AG04450 (cell line): Measurements from ENCODE around the gene POU4F2. TPM values are rescaled to one million over a fixed set of nuclear protein-coding genes. Genes with fewer than 3 reads are reported as not detected.

Experiments used
- CTCF ChIA-PET: fragments of 300-600, 350-600 bp; formaldehyde crosslinking; extraction: SDS; loops from one replicate; lab custom pipeline; 2022; ENCODE audit warnings: antibody characterized with exemption, inconsistent platforms; lab: Charles Lee
- POLR2A ChIA-PET: fragments of 350-600 bp; formaldehyde crosslinking; extraction: SDS; loops from one replicate; lab custom pipeline; 2021; ENCODE audit warnings: antibody characterized with exemption, inconsistent platforms; lab: Yijun Ruan, JAX
- DNase-seq: peaks from one replicate; pipeline ENCODE4 v3.0.0-alpha.2; 2011; ENCODE audit warnings: low read depth, low spot score
- H3K27ac ChIP-seq: one replicate; pipeline ENCODE4 v1.5.1; 2012; ENCODE audit warnings: low read depth, low read length, control low read depth
- H3K27me3 ChIP-seq: one replicate; pipeline ENCODE4 v1.6.0; 2012; ENCODE audit warnings: low read length; ENCODE audit not compliant: control insufficient read depth, insufficient read depth
- H3K4me3 ChIP-seq: 2 replicates; pipeline ENCODE4 v1.5.1; 2011; ENCODE audit warnings: mild to moderate bottlenecking, low read depth, low read length, control low read depth
- H3K9me3 ChIP-seq: 2 replicates; pipeline ENCODE4 v1.5.1; 2012; ENCODE audit warnings: low read length; ENCODE audit not compliant: control insufficient read depth, insufficient read depth
- CTCF ChIP-seq: IDR thresholded peaks from 2 replicates; pipeline ENCODE4 v1.5.1; 2011; ENCODE audit warnings: low read depth, low read length, control low read depth, inconsistent platforms
- polyA plus RNA-seq: library from polyadenylated mRNA; depleted of rRNA; stranded (reverse); fragments of >200 nt; gene quantifications from 2 replicates; pipeline ENCODE4 v1.2.3, GENCODE V29; 2011

Gene POU4F2
- polyA plus RNA-seq, 1 experiment, result not detected

GRCh38 chr4:146640021-146640464 lies 1.4 kb downstream of the POU4F2 start:
- no peak overlapping the region for H3K4me3 ChIP-seq
- peaks cover 49% of the 10 kb centered on the region for H3K27me3 ChIP-seq
- no peak for TF ChIP-seq CTCF
- no peak for DNase-seq
- ChIA-PET POLR2A (no interaction called here), CTCF (no interaction called here)
- no peak overlapping the region for H3K27ac ChIP-seq
- H3K9me3 ChIP-seq, result peaks cover 13% of the 10 kb centered on the region; the same call in 1 of the 2 replicates

- no peak for TF ChIP-seq CTCF
- peaks cover 49% of the 10 kb centered on the region for H3K27me3 ChIP-seq
- no peak for DNase-seq
- H3K4me3 ChIP-seq, result no peak overlapping the region
- CTCF ChIA-PET, result no interaction called here
- POLR2A ChIA-PET, result no interaction called here
- H3K27ac ChIP-seq, result no peak overlapping the region
- peaks cover 13% of the 10 kb centered on the region; the same call in 1 of the 2 replicates for H3K9me3 ChIP-seq
These were observed 1.9 kb downstream of the POU4F2 start for GRCh38 chr4:146640465-146641061.

- CTCF ChIA-PET, result no interaction called here
- DNase-seq, result no peak
- Histone ChIP-seq H3K9me3 (peaks cover 13% of the 10 kb centered on the region; the same call in 1 of the 2 replicates), H3K27ac (no peak overlapping the region), H3K4me3 (no peak overlapping the region), H3K27me3 (peaks cover 47% of the 10 kb centered on the region)
- POLR2A ChIA-PET, result no interaction called here
- no peak for TF ChIP-seq CTCF
These were observed 3.1 kb downstream of the POU4F2 start for GRCh38 chr4:146641762-146642161.

GRCh38 chr4:146643812-146644401 lies 5.2 kb downstream of the POU4F2 start:
- H3K4me3 ChIP-seq, result no peak overlapping the region
- TF ChIP-seq CTCF, result no peak
- CTCF ChIA-PET, result no interaction called here
- H3K27ac ChIP-seq, result no peak overlapping the region
- POLR2A ChIA-PET, result no interaction called here
- H3K9me3 ChIP-seq, result peaks cover 10% of the 10 kb centered on the region; the same call in 1 of the 2 replicates
- peaks cover 39% of the 10 kb centered on the region for H3K27me3 ChIP-seq
- no peak for DNase-seq

GRCh38 chr4:146645921-146646320 lies 7.2 kb downstream of the POU4F2 start:
- TF ChIP-seq CTCF, result no peak
- peaks cover 34% of the 10 kb centered on the region for H3K27me3 ChIP-seq
- CTCF ChIA-PET, result no interaction called here
- DNase-seq, result no peak
- H3K9me3 ChIP-seq, result peaks cover 3% of the 10 kb centered on the region; the same call in 1 of the 2 replicates
- H3K27ac ChIP-seq, result no peak overlapping the region
- POLR2A ChIA-PET, result no interaction called here
- no peak overlapping the region for H3K4me3 ChIP-seq
